ENCODE data around the gene TMC5. TPM values are rescaled to one million over a fixed set of nuclear protein-coding genes. Genes with fewer than 3 reads are reported as not detected.

TMC5 gene
- total RNA-seq, 1 experiment from 2014 or later: 15.7 TPM

DNA sequence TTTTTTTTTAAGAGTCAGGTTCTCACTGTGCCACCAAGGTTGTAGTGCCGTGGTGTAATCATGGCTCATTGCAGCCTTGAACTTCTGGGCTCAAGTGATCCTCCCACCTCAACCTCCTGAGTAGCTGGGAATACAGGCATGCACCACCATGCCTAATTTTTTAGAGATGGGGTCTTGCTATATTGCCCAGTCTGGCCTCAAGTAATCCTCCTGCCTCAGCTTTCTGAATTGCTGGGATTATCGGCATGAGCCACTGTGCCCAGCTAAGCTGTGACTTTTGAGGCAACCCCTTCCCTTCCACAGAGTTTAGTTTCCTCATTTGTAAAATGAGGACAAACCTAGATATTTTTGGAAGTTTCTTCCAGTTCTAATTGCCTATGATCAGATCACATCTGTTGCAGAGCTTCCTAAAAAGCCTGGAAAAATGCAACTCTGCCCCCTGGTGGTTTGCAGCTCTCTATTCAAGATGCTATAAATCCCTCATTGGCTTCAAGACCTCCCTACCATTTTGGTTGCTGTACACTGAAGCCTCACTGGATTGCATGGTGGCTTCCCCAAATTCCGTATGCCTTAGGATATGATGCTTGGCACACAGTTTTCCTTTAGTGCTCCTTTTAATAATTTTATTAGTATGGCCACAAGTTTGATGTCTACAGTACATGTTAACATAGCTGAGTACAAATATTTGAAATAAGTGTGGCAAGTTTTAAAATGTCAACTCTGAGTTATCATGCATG lies 84.9 kb downstream of the TMC5 start:
- H3K9me2 ChIP-seq (ENCODE audit: insufficient read depth): no peaks in the 10 kb centered on the region
- H3K4me3 ChIP-seq (replicated peaks in 1 of 2; ENCODE audit: low read depth in 1 of 2, low read length in 2 of 2): no peak overlapping the region
- intact Hi-C loops (cut with micrococcal nuclease): loop anchor here (1.0 to 5.0 kb wide), 3 partner anchors 113 to 416 kb away; partner anchors contain the start of gene SYT17
- ATAC-seq: peak; percentile 95
- TF ChIP-seq CBX3 (IDR thresholded peaks at IDR 0.05; ENCODE audit: low read depth) (no peak), RAD21 (IDR thresholded peaks at IDR 0.05; ENCODE audit: low read depth) (peak; percentile 90), ELF1 (IDR thresholded peaks at IDR 0.05; ENCODE audit: borderline replicate concordance, low read depth) (no peak), EZH2 (IDR thresholded peaks at IDR 0.05) (no peak), POLR2A (IDR thresholded peaks at IDR 0.05; ENCODE audit: borderline replicate concordance, extremely low read depth, insufficient read depth, insufficient read length) (no peak), SIN3A (IDR thresholded peaks at IDR 0.05; ENCODE audit: low read depth) (no peak), CTCF (IDR thresholded peaks at IDR 0.05 in 2 of 3, conservative IDR thresholded peaks at IDR 0.05 in 1 of 3; ENCODE audit: borderline replicate concordance in 1 of 3, insufficient read depth in 1 of 3, low read depth in 2 of 3, low read length in 2 of 3) (peak; percentile 78 to 86 (median 81)), EZH2phosphoT487 (IDR thresholded peaks at IDR 0.05; ENCODE audit: borderline replicate concordance) (no peak), SRF (IDR thresholded peaks at IDR 0.05; ENCODE audit: low read depth) (no peak), YY1 (IDR thresholded peaks at IDR 0.05; ENCODE audit: extremely low read depth, insufficient replicate concordance, low read depth, low read length) (no peak)
- ChIA-PET RAD21 (ENCODE audit: low non-redundant PET in 1 of 2, low total read pairs in 2 of 2, uncharacterized antibody in 2 of 2, unreplicated experiment in 2 of 2) (interaction anchor here (0.6 to 1.3 kb wide), 6 partner anchors 85 to 417 kb away, joined by 3 to 4 read pairs (median 3); partner anchors contain the start of gene TMC5 (in 1 of the 2)), CTCF (interaction anchor here (0.9 to 2.8 kb wide), 22 partner anchors 9 to 416 kb away, joined by 3 to 18 read pairs (median 5); partner anchors contain the start of genes CCP110 and TMC5), POLR2A (interaction anchor here (0.7 to 1.0 kb wide), 2 partner anchors 83 to 91 kb away, joined by 3 to 4 read pairs; no protein-coding TSS in a partner anchor)
- no peaks in the 10 kb centered on the region for H4K20me1 ChIP-seq (ENCODE audit: insufficient read depth)
- TSS peak; percentile 44 for BruUV-seq (replicated peaks)
- peak; percentile 73 for DNase-seq (ENCODE audit: low read depth, low spot score)
- H2AFZ ChIP-seq (ENCODE audit: low read depth, low read length, poor library complexity, severe bottlenecking): no peak overlapping the region
- H3K27ac ChIP-seq (ENCODE audit: low read depth, low read length): no peak overlapping the region
- H3K9me3 ChIP-seq (ENCODE audit: control insufficient read depth in 1 of 2, insufficient read depth in 1 of 2, low read depth in 1 of 2, low read length in 2 of 2): no peaks in the 10 kb centered on the region
- H3K9ac ChIP-seq (ENCODE audit: low read length): no peak overlapping the region
- peaks cover 15 to 34% of the 10 kb centered on the region in 2 experiments; a peak in 3 of 4 replicates for H3K36me3 ChIP-seq (ENCODE audit: control insufficient read depth in 1 of 2, insufficient read depth in 2 of 2, low read length in 2 of 2)
- H3K79me2 ChIP-seq (ENCODE audit: insufficient read depth, low read length): no peaks in the 10 kb centered on the region
- H3K27me3 ChIP-seq (ENCODE audit: insufficient read depth, low read length): no peaks in the 10 kb centered on the region
- no peak overlapping the region for H3K4me2 ChIP-seq (ENCODE audit: low read length)
- peaks cover 3 to 7% of the 10 kb centered on the region in 2 experiments; a peak in 2 of 4 replicates for H3K4me1 ChIP-seq (ENCODE audit: control insufficient read depth in 1 of 2, insufficient read depth in 2 of 2, low read length in 2 of 2)
